Measurements from ENCODE around the gene CMKLR1. TPM values are rescaled to one million over a fixed set of nuclear protein-coding genes. Genes with fewer than 3 reads are reported as not detected.

Gene CMKLR1
- total RNA-seq, 1 donor from 2014 or later, result 5.2 TPM

DNA sequence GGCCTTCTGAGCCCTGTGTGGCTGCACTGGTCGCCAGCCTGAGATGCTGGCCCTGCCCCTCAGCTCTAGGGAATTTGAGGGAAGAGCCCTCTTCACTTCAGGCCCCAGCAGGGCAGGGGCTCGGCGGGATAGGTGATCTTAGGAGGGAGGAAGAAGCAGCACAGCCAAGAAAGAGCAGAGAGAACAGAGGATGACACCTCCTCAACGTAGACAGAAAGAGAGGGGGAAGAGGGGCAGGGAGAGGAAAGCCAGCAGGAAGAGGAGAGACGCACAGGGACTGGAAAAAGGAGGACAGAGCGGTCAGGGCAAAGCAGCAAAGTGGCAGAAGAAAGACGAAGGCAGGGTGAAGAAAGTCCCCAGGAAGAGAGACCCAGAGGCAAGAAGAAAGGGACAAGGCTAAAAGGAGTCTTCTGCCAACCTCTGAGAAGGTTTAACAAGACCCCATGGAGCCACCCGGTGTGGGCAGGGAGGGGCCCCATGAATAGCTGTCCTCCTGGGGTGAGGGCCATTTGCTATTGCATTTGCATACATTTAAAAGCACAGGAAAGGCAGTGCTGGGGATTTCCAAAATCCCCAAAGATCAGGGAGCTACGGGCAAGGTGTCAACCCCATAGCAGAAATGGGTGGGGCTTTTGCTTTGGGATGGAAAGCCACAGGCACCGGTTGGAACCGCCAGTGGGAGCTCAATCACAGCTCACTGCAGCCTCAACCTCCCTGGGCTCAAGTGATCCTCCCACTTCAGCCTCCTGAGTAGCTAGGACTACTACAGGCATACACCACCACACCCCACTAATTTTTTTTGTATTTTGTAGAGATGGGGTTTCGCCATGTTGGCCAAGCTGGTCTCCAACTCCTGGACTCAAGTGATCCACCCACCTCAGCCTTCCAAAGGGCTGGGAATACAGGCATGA lies 22.7 kb downstream of the CMKLR1 start:
- DNase-seq (ENCODE audit: low spot score), result no peak

DNA sequence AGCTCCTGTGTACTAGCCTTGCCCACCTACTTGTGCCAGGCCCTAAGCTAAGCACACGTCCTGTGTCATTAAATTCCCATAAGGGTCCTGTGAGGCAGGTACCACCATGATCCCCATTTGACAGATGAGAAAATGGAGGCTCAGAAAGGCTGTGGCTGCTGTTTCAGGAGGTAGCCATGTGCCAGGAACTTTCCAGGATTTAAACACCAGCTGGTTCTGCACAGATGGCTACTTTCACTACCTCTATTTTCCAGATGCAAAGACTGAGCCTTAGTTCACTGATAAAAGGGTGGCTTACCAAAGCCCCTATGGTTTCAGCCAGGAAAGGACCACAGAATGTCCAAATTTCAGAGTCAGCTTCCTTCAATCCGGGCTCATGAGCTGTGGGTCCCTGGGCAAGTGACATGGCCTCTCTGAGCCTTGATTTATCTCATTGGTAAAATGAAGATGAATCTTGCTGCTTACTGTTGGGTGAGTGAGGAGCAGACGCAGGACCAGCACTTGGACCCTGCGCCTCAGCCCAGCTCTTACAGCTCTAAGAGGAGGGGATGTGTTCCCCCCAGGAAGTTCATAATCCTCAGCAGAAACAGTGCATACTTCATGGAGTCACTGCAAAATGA lies 23.5 kb downstream of the CMKLR1 start:
- no peak for DNase-seq (ENCODE audit: low spot score)

DNA sequence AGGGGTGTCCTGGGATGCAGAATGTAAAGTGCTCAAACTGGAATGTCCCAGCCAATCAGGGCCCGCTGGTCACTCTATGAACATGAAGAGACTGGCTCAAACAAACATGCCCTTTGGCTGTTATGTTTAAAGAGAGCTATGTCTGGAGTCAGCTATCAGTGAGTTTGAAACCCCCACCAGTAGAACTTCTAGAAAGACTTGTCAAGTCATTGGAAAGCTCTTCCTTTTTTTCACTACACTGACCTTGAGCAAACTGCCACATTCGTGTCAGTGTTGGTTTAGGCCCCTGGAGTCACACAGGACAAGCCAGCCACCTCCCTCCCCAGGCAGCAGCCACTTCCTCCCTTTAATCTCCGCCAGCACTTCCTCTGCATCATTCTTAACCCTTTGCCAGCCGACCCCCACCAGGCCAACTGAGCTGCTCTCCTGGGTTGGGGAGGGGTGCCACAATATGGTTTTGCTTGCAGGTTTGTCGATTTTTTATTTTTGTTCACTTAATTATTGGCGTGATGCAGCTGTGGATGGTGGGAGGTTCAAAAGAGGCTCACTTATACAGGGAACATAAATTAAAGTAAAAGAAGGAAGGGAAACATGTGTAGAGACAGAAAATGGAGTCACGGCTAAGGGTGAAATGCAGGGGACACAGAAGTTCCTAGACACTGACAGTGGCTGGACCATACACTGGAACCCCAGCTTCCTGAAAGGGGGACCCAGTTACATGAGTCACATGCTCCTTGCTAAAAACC lies 25.3 kb downstream of the CMKLR1 start:
- DNase-seq (ENCODE audit: low spot score), result no peak

DNA sequence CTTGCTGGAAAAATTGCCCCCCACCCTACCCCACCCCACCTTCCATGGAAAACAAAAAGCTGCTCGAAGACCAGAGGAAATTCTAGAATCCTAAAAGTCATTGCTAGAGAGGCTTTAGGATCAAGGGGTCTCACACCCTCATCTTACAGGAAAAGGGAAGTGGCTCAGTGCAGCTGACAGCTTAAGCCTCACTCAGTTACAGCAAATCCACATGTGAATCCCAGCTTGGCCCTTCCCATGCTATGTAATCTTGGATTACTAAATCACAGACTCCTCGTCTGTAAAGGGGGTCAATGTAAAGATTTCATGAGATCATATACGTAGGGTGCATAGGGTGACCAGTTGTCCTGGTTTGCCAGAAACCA lies 25.9 kb downstream of the CMKLR1 start:
- DNase-seq (ENCODE audit: low spot score), result no peak

DNA sequence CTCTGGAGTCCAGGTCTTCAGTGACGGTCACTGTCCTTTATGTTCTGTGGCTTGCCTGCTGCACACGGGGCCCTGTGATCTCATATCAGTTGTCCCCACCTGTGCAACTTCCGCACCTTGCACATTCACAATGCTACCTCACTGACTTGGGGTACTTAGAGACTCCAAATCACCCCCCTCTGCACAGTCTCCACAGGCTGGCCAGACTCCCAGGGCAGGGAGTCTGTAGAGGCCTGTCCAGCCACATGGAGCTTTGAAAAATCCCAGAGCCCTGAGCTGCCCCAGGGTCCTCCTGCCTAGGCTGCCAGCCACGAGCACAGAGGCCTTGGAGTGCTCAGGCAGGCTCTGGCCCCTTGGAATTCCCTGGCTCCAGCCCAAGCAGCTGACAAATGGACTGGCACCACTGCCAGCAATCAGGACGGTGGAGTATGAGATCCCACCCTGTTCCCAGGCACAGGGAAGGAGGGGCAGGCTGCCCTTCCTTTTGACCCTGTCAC lies 26.4 kb downstream of the CMKLR1 start:
- no peak for DNase-seq (ENCODE audit: low spot score)

DNA sequence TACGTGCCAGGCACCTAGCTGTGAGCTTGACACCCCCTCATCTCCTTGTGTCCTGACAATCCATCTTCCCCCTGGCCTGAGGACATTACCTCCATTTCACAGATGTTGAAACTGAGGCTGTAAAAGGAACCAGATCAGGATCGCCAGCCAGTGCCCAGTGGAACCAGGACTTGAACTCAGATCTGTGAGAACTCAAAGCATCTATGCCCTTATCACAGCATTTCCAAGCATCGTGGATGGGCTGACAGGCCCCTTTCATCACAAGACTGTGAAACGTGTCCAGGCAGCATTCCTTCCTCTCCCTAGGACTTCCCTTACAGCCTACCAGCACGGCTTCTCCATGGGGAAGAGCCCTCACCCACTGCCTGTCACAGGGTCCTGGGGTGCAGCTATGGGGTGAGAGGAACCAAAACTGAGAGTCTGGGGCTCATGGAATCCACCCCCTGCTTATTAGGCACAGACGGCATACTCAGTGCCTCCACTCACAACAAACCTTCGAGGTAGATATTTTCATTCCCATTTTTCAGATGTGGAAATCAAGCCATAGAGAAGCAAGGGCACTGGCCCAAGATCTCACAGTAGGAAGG lies 26.9 kb downstream of the CMKLR1 start:
- DNase-seq (ENCODE audit: low spot score), result no peak

DNA sequence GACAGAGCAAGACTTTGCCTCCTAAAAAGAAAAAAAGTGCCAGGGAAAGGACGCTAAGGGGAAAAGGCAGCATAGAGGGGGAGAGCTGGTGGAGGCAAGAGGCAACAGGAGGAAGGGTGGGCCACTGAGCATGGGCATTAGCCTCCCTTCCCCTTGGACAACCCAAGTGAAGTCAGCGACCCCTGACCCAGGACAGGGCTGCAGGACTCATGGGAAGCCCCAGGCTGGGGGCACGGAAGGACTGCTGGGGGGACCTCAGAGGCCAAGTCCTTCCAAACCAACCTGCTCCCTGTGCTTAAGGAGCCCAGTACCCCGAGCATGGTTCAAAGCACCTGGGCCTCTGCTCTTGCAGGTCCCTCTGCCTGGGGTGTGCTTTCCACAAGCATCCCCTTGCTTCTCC lies 27.5 kb downstream of the CMKLR1 start:
- no peak for DNase-seq (ENCODE audit: low spot score)

DNA sequence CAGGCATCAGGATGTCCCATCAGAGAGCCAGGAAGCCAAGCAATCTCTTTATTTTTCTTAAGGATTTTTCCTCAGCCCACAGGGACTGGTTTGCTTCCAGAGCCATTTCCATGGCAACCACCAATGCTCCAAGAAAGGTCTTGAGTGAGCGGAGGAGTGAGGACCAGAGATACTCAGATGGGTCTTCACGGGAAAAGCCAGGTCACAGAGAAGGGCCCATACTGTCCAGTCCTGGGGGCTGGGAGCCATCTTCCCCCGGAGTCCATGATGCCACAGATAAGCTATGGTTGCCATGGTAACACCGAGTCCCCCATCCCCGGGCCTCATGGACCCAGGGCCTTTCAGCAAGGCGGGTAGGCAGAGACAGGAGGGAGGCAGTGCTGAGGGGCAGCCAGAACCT lies 28.6 kb downstream of the CMKLR1 start:
- no peak for DNase-seq (ENCODE audit: low spot score)

DNA sequence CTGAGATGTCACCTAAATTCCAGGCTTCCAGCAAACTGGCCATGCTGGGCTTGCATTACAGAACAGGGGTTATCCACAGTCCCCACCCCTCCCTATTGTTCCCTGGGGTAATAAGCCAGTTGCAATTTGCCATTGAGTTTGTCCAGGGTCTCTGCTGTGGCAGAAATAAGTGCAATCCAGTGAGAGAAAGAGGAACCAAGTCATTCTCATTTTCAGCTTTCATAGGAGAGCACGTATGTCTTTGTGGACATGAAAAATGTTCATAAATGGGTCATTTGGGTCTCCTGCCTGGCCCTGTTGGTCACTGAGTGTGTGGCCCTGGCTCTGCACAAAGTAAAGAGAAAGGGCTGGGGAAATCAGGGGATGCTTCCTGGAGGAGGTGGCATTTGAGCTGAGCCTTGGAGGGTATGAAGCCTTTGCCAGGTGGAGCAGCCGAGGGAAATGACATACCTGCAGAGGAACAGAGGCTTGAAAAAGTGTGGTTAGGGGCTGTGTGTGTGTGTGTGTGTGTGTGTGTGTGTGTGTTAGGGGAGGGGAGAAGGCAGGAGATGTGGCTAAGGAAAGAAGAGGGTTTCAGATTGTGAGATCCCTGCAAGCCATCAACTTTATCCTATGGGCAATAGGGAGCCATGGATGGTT lies 29.3 kb downstream of the CMKLR1 start:
- DNase-seq (ENCODE audit: low spot score), result no peak

DNA sequence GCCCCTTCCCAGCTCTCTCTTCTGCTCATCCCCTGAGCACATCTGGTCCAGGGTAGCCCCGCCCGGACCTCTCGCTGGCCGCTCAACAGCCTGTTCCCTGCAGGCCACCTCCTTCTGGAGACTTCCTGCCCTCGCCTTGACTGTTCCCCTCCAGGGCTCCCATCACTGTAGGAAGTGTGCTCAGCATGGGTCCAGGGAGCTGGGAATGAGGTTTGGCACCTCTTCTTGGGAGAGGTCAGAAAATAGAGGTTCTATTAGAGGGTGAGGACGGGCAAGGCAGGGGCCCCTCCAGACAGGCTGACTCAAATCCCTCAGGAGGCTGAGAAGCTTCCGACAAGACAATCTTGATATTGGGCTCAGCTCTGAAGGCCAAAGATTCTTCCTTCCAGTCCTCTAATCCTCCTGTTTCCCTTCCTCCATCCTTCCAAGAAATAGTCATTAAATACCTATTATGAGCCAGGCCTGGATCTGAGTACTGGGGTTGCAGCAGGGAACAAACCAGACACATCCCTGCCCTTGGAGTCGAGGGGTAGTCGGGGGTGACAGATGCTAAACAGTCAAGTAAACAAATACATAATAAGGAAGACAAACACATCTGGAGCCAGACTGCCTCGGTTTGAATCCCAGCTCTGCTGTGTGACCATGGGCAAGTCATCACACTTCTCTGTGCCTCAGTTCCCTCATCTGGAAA lies 30.6 kb downstream of the CMKLR1 start:
- no peak for DNase-seq (ENCODE audit: low spot score)

DNA sequence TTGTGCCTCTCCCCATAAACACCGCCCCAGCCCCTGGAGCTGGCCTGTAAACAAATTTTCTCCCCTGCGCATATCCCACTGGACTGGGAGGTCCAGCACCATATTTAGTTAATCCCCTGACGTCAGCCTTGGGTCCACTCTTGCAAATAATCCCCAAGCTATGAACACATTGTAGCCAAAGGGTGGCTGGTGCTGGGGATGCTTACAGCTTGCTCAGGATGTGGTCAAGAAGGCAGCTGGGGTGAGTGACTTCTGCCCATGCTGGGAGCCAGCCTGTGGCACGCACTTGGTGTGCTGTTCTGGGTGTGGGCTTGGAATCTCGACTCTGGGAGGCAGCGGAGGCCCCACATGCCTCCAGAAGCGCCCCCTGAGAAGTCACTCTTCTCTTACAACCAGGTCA lies 32.1 kb downstream of the CMKLR1 start:
- DNase-seq (ENCODE audit: low spot score), result no peak

DNA sequence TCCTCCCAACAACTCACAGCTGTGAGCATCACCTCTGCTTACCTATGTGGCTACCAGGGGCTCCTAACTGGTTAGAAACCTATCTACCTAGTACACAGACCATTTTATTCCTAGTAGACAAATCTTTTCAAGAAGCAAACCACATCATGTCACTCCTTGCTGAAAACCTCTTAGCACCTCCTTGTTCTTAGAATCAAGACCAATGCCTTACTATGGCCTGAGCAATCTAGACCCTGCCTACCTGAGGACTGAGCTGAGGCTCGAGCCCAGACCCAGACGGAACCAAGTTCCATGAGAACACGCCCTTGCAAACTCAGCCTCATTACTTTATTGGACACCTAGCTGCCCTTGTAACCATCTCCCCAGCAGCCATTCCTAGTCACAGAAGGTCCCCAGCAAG lies 32.6 kb downstream of the CMKLR1 start:
- no peak for DNase-seq (ENCODE audit: low spot score)

DNA sequence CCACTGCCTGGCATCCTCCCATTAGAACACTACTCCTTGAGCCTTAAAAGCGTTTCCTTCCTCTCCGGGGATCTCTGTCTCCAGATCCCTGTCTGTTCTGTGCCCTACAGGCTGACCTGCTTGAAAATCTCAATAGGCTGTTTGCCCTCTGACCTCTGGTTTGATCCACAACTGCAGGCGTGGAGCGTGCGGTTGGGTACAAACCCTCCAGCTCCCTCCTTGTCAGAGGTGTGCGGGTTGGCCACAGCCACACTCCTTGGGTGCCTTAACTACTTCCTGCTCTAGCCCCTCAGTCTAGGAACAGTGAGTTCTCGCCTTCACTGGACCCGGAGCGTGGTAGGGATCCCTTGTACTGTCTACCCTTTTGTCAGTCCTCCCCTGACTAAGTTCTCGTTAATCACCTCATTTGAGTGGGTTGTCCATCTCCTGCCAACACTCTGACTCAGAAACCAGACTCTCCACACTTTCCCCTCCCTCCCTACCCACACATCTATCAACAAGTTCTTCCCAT lies 33.1 kb downstream of the CMKLR1 start:
- no peak for DNase-seq (ENCODE audit: low spot score)

DNA sequence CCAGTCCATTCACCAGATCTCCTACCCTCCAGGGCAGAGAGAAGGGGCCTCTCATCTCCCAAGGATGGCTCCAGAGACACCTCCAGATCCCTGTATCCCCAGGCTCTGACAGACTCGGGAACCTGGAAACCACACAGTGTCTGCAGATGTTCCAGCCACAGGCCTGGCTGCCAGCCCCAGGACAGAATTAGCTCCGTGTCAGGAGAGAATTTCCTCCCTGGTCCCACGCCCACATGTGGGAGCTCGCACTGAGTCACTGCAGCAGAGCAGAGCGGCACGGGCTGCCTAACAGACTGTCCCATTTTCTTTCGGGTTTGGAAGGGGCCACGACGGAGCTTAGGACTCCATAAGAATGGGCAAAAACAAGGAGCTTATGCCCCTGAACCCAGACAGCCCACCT lies 33.6 kb downstream of the CMKLR1 start:
- DNase-seq (ENCODE audit: low spot score), result peak; percentile 78

DNA sequence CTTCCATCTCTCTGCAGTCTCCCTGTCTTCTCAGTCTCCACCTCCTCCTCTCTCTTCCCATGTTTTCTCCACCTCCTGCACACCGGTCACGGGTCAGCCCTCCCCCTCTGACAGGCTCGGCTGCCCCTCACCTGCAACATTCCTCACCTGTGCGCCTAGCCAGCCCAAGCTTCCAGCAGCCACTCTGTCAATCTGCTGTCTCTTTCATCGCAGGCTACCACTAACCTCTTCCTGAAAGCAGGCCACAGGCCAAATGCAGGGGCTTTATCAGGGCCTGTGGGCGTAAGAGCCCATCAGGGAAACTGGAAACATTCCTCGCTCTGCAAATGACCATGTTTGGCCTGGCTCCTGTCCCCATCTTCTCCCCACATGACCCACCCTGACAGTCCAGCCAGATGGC lies 34.5 kb downstream of the CMKLR1 start:
- DNase-seq (ENCODE audit: low spot score), result no peak

DNA sequence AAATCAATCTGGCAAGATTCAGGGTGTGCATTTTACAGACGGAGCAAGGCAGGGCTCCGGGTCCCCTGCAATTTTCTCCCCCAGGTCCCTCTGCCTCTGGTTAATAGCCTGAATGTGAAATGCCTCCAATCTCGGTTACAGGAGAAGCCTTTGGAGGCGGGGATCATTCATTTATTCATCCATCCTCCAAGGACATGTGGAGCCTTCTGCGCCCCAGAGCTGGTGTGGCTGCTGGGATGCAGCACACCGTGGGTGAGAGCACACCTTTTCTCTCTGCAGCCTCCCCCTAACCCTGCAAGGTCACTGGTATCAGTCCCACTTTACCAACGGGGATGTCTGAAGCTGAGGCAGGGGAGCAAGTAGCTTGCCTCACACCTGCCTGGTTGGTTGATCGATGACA lies 35.4 kb downstream of the CMKLR1 start:
- no peak for DNase-seq (ENCODE audit: low spot score)

DNA sequence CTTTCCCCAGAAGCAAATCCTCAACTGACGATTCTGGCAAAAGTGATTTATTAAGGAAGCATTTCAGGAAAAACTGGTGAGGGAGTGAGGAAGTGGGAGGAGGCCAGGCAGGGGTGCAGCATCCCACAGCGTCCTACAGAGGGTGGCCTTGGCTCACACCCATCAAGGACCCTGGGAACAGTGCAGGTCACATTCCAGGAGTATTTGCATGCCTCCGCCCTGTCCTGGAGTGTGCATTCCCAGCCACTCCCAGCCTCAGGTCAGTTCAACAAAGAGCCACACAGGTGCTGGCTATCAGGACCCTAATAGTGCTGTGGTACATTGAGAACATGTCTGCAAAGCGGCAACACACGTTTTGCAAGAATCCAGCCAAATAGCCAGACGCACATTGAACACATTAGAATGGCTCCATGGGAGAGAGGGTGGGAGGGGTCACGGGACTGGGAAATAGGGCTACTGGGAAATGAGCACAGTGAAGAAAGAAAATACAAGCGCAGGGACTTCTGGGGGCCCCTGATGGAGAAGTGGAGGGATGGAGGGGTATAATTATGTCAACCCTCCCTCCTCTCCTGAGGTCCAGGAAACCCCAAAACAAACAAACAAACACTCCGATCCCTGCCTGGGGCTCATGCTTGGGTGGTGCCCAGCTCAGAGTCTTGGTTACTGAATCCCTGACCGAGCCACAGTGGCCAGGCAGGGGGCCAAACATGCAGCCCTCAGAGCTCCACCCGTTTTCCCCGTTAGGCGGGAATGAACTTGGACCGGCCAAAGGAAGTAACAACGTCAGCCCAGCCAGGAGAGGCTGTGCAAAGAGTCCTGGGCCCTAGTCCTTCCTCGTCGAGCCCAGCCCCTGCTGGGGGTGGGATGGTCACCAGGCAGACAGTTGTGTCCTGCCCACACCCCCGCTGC lies 36.5 kb downstream of the CMKLR1 start:
- peak; percentile 77 for DNase-seq (ENCODE audit: low spot score)

DNA sequence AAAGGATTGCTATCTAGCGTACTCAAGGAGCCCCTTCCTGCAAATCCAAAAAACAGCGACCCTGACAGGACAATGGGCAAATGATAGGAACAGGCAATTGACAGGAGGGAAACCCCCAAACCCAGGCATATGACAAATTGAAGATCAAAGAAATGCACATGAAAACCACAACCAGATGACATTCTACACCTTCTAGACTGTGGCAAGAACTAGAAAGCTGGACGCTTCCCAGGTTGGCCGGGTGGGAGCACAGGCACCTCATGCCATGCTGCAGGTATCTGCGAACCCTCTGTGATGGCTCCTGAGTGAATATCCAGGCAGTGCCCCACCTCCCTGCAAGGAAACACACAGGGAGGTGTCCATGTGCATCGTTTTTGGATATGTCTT lies 37.1 kb downstream of the CMKLR1 start:
- DNase-seq (ENCODE audit: low spot score), result no peak

DNA sequence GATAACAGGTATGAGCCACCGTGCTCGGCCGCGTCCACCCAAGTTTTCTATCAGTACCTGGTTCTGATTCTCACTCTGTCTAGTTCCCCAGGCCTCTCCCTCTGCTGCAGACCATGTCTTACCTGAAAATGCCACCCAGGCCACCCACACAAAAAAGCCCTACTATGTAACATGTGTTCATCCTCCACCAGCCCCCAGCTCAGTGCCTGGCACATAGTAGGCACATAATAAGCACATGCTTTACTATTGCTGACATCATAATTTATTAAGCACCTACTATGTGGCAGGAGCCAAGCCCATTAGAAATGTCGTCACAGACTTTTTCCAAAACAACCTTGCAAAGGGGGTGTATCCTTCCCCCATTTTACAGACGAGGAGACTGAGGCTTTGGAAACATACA lies 37.8 kb downstream of the CMKLR1 start:
- no peak for DNase-seq (ENCODE audit: low spot score)
